Activated CD8-positive, alpha-beta memory T cell treated with anti-CD3 and anti-CD28 coated beads, Interleukin-2, amount 50 U/mL, for 1 hour (primary cell): ENCODE results near the gene PKHD1.
"Not testable (repeated sequence)": the region's sequence is repeated elsewhere in the genome, so short reads cannot be mapped to it uniquely, and the experiment has no call there.

Source experiments
- DNase-seq: peaks from one replicate; pipeline ENCODE4 v3.0.0-alpha.2; 2020; ENCODE audit errors: extremely low read depth

PKHD1 gene

DNA sequence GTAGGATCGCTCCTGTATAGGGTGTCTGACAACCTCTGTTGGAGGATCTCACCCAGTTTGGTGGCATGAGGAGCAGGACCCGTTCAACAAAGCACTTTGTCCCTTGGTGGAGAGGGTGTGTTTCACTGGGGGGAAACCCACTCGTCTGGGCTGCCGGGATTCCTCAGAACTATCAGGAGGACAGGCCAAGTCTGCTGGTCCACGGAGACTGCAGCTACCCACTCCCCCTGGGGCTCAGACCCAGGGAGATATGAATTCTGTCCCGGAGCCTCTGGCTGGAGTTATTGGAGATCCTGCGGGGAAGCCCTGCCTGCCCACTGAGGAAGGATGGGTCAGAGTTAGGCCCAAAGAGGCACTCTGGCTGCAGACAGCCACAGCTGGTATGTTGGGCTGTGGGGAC, 233.1 kb downstream of the PKHD1 start:
- DNase-seq, result no peak

DNA sequence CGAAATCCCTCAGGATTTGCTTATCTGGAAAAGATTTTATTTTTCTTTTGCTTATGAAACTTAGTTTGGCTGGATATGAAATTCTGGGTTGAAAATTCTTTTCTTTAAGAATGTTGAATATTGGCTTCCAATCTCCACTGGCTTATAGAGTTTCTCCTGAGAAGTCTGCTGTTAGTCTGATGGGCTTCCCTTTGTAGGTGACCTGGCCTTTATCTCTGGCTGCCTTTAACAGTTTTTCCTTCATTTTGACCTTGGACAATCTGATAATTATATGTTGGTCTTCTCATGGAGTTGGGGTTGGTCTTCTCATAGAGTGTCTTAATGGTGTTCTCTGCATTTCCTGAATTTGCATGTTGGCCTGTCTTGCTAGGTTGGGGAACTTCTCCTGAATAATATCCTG, 234.3 kb downstream of the PKHD1 start:
- not testable (repeated sequence) for DNase-seq

DNA sequence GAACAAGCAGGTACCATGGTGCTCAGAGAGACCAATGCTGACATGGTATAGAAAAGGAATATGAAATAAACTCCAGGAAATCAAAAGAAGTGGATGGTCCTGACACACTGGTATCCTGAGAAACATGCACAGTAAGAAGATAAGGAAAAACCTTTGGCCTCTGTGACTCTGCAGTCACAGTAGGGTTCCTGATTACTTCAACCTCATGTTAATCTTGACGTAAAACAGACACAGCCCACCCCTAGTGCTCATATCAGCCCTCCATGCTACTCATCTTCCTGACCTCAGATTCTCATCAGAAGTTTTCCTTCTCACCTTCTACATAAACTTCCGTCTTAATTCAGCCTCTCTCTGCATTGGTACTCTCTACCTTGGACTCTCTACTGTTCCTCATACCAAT, 240.9 kb downstream of the PKHD1 start:
- DNase-seq, result no peak

DNA sequence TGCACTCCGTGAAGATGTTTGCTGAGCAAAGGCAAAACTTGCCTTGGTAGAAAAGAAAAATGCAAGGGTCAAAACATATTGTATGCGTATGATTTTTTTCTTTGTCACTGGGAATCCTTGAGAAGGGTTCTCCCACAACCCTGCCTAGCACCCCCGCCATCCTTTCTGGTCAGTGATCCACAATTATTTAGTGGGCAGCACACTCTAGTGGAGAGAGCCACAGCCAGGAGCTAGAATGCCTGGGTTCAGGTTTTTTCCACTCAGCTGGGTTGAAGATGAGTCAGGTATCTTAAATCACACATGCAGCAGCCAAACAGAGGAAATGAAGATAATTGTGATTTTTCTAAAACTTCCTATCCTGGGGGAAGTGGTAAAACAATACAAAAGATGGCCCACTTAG, 243.1 kb downstream of the PKHD1 start:
- DNase-seq, result no peak

DNA sequence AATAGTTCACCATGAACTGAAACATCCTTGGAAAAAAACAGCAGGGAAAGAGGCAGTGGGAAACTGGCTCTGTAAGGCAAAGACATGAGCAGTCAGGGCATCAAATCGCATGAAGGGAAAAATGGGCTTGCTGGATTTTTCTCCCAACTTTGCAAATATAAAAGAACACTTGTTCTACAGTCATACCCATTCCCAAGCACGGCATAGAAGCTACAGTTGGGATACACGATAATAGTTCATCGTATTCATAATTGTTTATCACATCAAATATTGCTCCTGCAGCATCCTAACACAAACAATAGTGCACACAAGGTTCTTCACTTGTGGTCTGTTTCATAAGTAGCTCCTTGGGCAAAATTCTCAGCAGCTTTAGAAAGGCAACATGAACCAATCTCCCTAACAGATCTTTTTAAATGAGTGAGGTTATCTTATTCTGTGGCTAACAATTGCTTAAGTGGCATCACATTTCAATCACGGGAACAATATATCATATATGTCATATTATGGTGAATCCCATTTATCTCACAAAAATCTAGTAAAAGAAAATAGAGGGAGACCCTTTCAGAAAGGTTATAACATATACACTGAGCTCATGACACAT, 243.9 kb downstream of the PKHD1 start:
- DNase-seq, result no peak

DNA sequence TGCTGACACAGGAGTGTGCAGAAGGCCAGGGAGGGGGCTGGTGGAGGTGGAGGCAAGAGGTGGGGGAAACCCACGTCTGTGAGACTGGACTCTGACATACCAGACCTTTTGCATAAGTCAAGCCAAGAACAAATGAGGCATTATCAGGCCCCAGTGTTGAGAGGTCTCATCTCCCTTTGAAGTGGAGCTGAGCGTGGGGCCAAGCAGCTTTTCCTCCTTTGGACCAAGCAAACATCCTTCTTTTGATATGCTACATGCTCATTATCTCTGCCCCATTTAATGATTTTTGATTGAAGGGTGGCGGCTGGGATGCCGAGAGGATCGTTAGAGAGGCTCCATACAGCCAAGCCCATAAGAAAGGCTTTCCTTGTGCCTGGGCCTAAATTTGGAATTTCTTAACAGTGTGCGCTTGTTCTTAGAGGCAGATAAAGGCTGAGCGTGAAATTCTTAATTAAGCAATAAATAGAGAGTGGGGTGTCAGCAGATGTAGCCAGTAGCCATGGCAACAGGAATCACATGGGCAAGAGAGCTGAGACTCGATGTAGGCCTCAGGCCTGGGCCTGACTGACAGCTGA, 244.5 kb downstream of the PKHD1 start:
- no peak for DNase-seq

DNA sequence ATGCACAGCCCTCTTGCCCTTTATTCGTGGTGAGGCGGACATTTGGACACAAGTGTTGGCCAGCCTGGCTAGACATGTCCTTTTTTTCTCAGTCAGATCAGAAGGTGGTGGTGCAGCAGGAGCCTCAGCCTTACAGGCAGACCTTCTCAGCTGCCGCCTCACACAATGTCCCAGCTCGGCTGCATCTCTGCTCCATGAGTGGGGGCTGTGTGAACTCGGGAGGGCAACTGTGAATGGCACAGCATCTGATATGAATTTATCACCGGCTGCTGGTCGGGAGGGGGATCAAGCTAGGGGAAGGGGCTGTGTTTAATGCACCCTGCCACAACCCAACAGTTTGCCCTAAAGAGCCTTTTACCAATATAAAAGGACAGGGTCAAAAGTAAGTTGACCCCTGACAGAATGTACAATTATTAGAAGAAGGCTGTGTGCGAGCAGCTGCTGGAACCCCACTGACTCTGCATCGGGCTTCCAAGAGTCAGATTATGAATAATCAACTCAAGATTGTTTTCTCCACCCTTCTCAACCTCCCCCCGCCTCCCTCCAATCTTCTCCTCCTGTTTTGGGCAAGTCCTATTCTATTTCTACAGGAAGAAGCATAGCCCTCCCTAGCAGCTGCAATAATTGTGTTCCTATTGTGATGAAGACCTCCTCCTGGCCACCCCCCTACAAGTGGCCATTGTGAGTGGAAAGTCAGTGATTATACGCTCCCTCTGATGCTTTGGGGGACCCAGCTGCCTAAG, 245.2 kb downstream of the PKHD1 start:
- no peak for DNase-seq

DNA sequence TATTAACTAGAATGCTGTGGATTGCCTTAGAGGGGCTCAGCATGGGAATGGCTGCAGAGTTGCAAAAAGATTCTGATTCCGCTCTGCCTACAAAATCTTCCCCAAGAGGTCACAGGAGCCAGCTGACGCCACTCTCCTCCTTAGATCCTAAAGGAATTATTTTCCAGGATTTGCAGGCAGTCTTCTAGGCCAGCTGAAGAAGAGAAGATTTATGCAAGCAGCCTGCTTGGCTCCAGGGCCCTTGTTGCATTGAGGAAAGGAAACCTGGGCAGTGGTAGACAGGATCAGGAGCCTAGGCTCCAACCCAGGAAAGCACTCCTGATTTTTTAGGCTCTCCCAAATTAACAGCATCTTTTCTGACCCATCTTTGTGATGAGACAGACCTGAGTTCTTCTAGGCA, 245.8 kb downstream of the PKHD1 start:
- no peak for DNase-seq

DNA sequence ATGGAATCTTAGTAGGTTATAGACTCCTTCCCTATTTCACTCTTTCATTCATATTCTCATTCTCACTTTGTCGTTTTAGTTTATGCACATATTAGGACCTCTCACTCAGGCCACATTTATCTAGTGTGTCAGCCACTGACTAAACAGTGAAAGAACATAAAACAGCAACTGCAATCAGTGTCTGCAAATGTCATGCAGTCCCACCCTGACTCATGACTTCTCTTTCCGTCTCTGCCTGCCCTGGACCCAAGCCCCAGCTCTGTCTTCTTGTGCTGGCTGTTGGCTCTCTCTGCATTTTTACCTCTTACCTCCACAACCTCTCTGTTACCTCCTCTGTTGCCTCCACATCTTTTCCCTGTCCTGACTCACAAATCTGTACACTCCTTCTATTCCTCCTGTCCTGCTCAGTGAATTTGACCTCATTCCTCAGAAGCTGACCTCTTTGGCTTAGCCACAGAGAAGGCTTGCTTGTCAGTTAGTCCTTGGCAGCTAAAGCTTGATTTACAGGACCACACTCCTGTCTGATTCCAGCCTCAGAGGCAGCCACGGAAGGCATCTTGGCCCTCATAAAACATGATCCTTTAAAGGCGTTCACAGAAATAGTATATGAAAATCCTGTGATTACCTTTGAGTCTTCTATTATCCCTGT, 247.6 kb downstream of the PKHD1 start:
- no peak for DNase-seq

DNA sequence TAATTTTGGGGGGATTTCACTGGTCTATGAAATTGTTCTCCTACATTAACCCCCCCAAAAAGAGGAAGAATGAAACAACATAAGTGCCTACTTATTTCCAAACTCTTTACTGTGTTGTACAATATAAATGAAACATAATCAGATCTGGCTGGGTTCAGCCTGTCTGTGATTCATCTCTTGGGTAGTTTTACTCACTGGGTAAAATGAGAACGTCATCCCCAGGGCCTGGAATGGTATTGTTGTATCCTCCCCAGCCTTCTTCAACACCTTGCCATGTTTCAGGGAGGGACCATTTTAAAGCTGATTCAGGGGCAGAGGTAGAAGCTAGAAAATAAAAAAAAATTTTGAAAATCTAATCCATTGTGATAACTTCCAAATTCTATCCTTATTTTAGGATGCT, 256.7 kb downstream of the PKHD1 start:
- DNase-seq, result no peak

DNA sequence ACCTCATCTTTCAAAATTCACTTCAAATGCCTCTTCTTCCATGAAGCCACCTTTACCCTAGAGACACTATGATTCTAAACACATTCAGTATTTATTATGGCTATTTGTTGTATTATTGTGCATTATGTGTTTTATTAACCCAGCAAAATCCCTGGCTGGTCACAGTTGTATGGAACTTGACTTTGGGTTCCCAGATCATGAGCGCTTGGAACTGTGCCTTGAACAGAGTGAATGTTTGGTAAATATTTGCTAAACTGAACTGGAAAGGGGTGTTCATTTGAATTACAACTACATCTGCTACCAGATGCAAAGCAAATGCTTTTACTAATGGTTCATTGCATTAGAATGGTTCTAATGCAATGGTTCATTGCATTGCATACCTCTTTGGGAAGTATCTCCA, 259.8 kb downstream of the PKHD1 start:
- DNase-seq, result no peak

DNA sequence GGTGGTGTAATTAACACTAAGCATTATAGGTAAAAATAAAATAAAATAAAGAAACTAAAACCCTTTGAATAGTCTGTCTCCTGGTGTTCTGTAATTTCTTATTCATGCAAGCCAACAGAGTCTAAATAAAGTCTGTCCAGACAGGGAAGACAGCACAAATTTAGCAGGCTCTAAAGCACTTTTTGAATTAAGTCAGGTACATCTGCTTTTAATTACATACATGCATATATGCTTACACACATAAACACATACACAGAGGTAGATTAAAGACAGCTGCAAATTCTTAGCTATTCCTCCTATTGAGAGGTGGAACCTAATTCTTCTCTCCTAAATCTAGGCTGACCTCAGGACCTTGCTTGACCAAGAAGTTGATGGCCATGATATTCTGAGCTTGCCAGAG, 262.5 kb downstream of the PKHD1 start:
- no peak for DNase-seq

DNA sequence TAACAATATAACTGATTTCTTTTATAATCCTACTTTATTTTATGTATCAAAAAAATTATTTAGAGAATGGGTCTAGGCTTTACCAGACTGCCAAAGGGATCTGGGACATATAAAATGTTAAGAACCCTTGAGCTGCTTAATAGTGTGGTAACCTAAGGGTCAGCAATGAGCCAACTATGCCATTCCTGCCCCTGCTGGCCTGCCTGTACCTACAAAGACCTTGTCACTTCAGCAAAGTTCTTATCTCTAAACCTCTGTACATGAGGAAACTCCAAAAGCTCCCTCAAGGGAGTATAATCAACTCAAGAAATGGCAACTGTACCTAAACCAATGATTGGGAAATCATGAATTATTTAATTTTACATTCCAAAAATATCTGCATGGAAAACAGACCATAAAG, 266.9 kb downstream of the PKHD1 start:
- DNase-seq, result no peak

DNA sequence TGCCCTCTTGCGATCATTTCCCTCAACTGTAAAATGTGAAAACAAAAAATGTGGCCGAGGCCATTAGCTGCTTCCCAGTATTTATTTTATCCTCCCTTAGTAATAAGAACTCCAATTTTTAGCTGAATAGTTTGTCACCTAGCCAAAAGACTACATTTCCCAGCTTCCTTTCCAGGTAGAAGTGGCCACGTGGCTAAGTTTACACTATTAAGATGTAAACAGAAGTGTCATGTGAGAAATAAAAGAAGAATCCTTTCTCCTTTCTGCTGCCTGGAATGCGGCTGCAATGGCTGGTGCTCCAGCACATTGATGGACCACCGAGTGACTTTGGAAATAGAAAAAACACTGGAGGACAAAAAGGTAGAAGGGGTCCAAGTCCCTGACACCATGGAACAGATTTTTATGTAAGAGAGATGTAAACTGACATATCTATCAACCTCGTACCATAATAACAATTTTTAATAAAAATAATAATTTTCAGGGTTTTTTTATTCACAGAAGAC, 268.8 kb downstream of the PKHD1 start:
- DNase-seq, result no peak

DNA sequence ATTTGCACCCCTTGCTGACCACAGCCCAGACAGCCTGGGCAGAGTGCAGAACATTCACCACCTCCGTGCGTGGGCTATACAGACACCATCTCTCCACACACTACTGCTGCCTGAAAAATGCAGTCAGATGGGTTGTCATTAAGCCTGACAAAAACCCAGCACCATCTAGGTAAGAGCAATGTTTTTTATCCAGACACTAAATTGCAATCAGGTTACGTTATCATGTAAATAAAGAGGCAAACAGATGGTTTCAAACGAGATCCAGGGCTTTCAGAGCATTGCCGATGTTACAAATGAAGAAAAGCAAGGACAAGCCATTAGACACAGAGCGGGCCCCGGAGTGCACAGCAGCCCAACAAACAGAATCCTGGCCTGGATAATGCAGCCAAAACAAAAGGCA, 269.6 kb downstream of the PKHD1 start:
- no peak for DNase-seq

DNA sequence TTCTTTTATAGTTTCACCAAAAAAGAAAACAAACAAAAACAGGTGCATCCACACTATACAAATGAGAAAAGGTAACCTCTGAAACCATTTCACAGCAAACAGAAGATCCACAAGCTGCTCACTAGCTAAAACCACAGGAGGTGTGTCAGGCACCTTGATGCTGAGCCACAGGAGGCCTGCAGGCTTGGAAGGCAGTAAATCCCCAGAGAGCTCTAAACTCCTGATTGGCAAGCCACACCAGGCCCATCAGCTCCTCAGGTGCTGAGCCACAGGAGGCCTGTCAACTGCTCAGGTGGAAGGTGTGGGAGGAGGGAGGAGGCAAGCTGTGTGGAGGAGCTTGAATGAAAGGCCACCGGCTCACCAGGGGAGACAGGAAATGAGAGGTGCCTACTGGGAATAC, 273.0 kb downstream of the PKHD1 start:
- no peak for DNase-seq

DNA sequence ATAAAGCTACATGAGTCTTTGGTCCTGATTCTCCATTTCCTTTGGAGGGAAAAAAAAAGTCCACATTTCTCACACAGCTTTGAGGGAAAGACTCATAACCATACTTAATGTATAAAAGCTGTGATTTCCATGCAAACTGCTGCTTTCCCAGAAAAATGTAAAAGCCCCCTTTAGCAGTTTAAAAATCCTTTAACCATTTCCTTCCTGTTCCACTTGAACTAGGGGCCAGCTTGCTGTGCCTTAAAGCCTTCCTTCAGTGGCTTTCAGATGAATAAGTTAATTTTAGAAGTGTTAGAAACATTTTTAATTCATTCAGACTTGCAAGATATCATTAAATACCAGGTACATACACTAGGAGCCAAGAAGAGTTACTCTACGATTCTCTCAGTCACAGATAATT, 273.5 kb downstream of the PKHD1 start:
- DNase-seq, result no peak

DNA sequence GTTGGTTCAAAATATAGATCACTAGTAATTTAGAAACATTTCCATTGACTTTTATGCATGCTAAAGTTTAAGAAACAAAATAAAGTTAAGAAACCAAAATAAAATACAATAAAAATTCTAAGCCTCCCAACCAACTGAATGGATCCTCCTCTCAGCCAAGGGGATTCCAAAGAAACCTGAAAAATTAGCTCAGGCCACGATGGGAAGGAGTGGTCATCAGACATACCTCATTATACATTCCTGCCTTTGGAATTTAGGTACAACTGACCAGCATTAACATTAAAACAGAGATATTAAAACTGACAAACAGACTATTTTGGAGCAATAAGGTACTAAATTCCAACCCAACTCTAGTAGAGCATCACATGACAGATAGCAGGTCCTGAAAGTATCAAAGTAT, 275.2 kb downstream of the PKHD1 start:
- DNase-seq, result no peak

DNA sequence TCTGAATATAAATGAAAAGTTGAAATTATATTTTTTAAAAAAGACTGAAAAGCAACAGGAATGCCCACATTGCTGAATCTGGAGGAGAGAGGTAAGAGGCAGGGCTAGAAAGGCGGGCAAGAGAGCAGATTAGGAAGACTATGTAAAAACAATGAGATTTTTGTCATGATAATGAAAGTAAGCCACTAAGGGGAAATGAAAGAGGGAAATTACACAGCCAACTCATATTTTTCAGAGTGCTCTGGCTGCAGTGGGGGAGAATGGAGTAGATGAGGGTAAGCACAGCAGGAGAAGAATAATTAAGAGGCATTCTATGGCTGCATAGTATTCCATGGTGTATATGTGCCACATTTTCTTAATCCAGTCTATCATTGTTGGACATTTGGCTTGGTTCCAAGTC, 281.9 kb downstream of the PKHD1 start:
- DNase-seq, result no peak

DNA sequence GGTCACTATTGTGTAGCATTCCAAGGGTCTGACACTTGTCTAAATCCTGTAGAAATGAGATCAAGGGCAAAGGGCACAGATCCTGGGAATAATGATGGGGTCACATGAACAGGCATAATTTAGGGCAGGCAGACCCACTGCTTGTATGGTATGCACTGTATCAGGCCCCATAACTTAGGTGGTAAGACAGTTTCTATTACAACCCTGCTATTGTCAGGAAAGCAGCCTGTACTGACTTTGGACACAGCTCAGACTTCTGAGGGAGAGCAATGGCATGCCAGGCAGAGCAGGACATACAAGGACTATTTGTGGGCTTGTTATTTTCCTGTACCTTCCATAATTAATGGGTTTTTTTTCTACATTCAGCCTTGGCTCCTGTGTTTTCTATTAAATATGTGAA, 286.8 kb downstream of the PKHD1 start:
- DNase-seq, result no peak

DNA sequence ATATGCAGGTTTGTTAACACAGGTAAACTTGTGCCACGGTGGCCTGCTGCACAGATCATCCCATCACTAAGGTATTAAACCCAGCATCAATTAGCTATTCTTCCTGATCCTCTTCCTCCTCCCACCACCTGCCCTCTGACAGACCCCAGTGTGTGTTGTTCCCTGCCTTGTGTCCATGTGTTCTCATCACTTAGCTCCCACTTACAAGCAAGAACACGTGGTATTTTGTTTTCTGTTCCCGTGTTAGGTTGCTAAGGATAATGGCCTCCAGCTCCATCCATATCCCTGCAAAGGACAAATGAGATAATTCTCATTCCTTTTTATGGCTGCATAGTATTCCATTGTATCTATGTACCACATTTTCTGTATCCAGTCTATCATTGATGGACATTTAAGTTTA, 294.0 kb downstream of the PKHD1 start:
- no peak for DNase-seq

DNA sequence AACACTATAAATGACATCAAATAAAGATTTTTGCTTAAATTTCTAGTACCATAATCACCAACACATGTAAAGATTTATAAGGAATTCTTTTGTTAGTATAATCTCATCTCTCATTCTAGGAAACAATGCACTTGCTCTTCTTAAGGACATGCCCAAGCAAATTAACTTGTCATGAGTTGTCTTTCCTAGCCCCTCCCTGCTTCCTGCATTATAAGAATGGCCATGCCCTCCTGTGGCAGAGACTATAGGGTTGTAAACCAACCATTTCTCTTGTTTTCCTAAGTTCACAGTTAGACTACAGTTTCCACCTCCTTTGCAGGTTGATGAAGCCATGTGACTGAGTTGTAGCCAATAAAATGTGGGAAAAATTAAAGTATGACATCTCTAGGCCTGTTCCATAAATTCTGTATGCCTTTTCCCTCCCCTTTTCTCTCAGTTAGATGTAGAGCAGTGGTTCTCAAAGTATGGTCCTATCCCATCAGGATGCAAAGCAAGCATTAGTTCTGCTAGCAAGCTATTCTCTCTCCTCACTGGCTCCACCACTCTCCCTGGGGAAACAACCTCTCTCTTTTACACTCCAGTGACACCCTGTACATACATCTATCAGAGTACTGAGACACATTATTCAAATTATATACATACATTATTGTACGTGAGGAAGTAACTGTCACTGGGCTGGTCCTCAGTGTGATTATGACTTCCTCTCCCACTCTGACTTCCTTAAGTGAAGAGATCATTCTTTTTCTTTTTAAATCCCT, 295.0 kb downstream of the PKHD1 start:
- no peak for DNase-seq
